ENCODE results near the gene TANK.
A peak's percentile ranks its signal among the peaks of the same experiment; 100 is the strongest.
"Not testable (repeated sequence)": the region's sequence is repeated elsewhere in the genome, so short reads cannot be mapped to it uniquely, and the experiment has no call there.

TANK gene

GRCh38 chr2:161166538-161167409 is 6.5 kb downstream of the TANK start:
- no peak for DNase-seq (ENCODE audit: low read depth, low spot score)

GRCh38 chr2:161169335-161169734 is 9.1 kb downstream of the TANK start:
- no peak for DNase-seq (ENCODE audit: low read depth, low spot score)

- no peak for DNase-seq (ENCODE audit: low read depth, low spot score)
Measured at GRCh38 chr2:161170377-161170776, 10.1 kb downstream of the TANK start.

GRCh38 chr2:161170958-161171932 is 11.0 kb downstream of the TANK start:
- no peak for DNase-seq (ENCODE audit: low read depth, low spot score)

- DNase-seq (ENCODE audit: low read depth, low spot score), result no peak
Measured at GRCh38 chr2:161172901-161173540, 12.8 kb downstream of the TANK start.

- no peak for DNase-seq (ENCODE audit: low read depth, low spot score)
Measured at GRCh38 chr2:161173541-161174194, 13.4 kb downstream of the TANK start.

GRCh38 chr2:161177969-161178368 is 17.7 kb downstream of the TANK start:
- DNase-seq (ENCODE audit: low read depth, low spot score), result no peak

- no peak for DNase-seq (ENCODE audit: low read depth, low spot score)
Measured at GRCh38 chr2:161178756-161179155, 18.5 kb downstream of the TANK start.

- DNase-seq (ENCODE audit: low read depth, low spot score), result no peak
Measured at GRCh38 chr2:161190050-161190449, 29.8 kb downstream of the TANK start.

- not testable (repeated sequence) for DNase-seq (ENCODE audit: low read depth, low spot score)
Measured at GRCh38 chr2:161195602-161196001, 35.4 kb downstream of the TANK start.

GRCh38 chr2:161199912-161200701 is 39.9 kb downstream of the TANK start:
- no peak for DNase-seq (ENCODE audit: low read depth, low spot score)

- no peak for DNase-seq (ENCODE audit: low read depth, low spot score)
Measured at GRCh38 chr2:161204846-161205245, 44.6 kb downstream of the TANK start.

GRCh38 chr2:161206471-161207032 is 46.3 kb downstream of the TANK start:
- no peak for DNase-seq (ENCODE audit: low read depth, low spot score)

GRCh38 chr2:161207941-161208340 is 47.7 kb downstream of the TANK start:
- no peak for DNase-seq (ENCODE audit: low read depth, low spot score)

- peak; percentile 35 for DNase-seq (ENCODE audit: low read depth, low spot score)
Measured at GRCh38 chr2:161208527-161209139, 48.4 kb downstream of the TANK start.

GRCh38 chr2:161209902-161210301 is 49.7 kb downstream of the TANK start:
- no peak for DNase-seq (ENCODE audit: low read depth, low spot score)

GRCh38 chr2:161217597-161218185 is 57.5 kb downstream of the TANK start:
- no peak for DNase-seq (ENCODE audit: low read depth, low spot score)

- DNase-seq (ENCODE audit: low read depth, low spot score), result no peak
Measured at GRCh38 chr2:161219211-161219610, 59.0 kb downstream of the TANK start.

- no peak for DNase-seq (ENCODE audit: low read depth, low spot score)
Measured at GRCh38 chr2:161223139-161223732, 63.0 kb downstream of the TANK start.

Data from iPS DF 19.7 (cell line).